SIG-M5 (cell line): ENCODE data around the gene CAPZA3.
"Not testable (repeated sequence)": the region's sequence is repeated elsewhere in the genome, so short reads cannot be mapped to it uniquely, and the experiment has no call there.

Experiments used
- DNase-seq: peaks from one replicate; lab custom pipeline; 2025; lab: John Stamatoyannopoulos, UW

Gene CAPZA3

DNA sequence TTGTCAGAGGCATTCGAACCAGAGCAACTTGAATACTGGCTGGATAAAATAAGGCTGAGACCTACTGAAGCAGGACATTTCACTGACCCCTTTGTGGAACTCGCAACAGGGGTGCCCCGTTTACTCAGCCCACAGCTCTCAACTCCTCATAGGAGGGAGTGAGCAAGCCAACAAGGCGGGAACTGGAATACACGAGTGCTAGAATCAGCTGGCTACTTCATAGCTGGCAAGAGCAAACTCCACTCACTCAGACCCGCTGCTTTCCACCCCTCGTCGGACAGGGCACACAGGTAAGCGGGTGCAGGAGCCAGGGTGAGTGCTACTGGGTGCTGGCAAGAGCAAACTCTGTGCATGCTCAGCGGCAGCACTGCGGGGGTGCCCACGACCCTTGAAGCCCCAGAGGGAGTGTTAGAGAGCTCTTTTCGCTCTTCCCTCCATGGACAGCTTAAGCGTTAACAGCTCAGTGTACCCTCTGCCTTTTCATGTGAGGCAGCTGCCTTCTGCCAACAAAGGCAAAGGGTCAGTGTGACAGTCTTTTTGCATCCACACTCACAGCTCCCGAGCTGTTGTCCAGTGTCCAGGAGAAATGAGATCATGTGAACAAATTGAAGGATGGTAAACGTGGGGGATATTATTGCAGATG is 15.7 kb downstream of the CAPZA3 start:
- DNase-seq: no peak

DNA sequence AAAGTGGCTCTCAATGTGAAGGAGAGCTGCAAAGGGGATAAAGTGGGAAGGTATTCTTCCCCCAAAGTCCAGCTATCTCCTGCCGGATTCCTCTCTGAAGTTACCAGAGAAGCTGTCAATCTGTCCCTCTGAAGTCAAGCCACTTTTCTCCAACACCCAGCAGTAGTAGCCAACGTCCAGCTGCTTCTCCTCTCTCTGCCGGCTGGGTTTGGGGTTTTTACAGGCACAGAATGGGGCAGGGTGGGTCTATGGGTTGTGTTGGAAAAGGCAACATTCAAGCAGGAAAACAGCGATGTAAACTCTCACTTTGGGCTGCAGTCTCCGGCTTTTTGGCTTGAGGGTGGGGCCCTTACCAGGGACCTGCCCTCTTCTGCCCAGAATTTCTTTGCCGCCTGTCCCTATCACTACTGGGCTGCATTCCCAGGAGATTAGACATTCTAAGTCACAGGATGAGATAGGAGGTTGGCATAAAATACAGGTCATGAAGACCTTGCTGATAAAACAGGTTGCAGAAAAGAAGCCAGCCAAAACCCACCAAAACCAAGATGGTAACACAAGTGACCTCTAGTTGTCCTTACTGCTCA is 16.3 kb downstream of the CAPZA3 start:
- no peak for DNase-seq

DNA sequence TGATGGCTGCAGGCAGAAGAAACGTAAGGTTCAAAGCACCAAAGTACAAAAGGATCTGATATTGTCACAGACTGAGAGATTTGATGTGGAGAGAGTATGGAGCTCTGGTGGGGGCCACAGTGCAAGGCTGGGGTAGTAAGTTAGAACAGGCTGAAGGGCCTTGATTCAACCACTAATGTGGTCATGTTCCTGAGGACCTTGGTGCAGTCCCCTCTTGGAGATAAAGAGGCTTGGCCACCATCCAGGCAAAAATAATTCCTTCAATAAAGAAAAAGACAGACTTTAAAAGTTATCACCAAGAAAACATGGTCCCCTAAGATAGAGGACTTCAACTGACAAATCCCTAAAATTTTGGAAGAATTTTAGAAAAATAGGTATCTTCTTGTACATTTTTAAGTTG is 17.4 kb downstream of the CAPZA3 start:
- DNase-seq: no peak

DNA sequence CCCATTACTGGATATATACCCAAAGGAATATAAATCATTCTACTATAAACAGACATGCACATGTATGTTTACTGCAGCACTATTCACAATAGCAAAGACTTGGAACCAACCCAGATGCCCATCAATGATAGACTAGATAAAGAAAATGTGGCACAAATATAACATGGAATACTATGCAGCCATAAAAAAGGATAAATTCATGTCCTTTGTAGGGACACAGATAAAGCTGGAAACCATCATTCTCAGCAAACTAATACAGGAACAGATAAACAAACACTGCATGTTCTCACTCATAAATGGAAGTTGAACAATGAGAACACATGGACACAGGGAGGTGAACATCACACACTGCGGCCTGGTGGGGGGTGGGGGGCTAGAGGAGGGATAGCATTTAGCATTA is 28.6 kb downstream of the CAPZA3 start:
- DNase-seq: not testable (repeated sequence)

DNA sequence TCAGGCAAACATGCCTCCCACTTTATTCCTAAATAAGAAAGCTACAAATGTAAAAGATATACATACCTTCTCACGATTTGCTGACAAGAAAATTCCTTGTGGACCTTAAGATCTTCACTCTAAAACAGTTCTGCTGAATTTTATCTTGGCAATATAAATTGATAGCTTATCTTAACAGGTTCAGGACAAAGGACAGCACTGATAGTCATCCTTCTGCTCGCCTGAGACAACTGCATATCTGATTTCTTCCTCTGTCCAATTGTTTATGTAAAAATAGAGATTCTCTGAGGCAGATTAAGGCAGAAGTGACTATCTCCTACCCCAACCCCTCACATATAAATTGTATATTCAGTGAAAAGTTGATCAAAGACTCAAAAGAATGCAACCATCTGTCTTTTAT is 44.9 kb downstream of the CAPZA3 start:
- DNase-seq: no peak

DNA sequence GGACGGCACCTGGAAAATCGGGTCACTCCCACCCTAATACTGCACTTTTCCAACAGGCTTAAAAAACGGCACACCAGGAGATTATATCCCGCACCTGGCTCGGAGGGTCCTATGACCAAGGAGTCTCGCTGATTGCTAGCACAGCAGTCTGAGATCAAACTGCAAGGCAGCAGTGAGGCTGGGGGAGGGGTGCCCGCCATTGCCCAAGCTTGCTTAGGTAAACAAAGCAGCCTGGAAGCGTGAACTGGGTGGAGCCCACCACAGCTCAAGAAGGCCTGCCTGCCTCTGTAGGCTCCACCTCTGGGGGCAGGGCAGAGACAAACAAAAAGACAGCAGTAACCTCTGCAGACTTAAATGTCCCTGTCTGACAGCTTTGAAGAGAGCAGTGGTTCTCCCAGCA is 47.5 kb downstream of the CAPZA3 start:
- not testable (repeated sequence) for DNase-seq
